HCT116 (cell line): ENCODE data around the gene IQCN.

Experiments used
- EGR1 ChIP-seq: IDR thresholded peaks from 2 replicates; pipeline ENCODE4 v1.6.1; 2012; ENCODE audit warnings: low read depth
- JUND ChIP-seq: IDR thresholded peaks from 2 replicates; pipeline ENCODE4 v1.6.1; 2012
- POLR2A ChIP-seq: IDR thresholded peaks from 2 replicates; pipeline ENCODE4 v1.7.0; 2011; ENCODE audit warnings: borderline replicate concordance; ENCODE audit not compliant: insufficient read depth, insufficient read length; ENCODE audit errors: extremely low read depth
- POLR2AphosphoS5 ChIP-seq: IDR thresholded peaks from 2 replicates; pipeline ENCODE4 v1.6.1; 2011; ENCODE audit warnings: mild to moderate bottlenecking, low read depth, low read length, moderate library complexity
- RAD21 ChIP-seq: IDR thresholded peaks from 2 replicates; pipeline ENCODE4 v1.6.1; 2012; ENCODE audit warnings: low read depth, mild to moderate bottlenecking
- TF ChIP-seq, protein P1 (sequence below), 3 experiments: fragments of 200-600 bp in 1 of 3; sonication (generic) in 1 of 3; IDR thresholded peaks in 2 of 3; conservative IDR thresholded peaks in 1 of 3; 2 replicates each; pipeline ENCODE4 v1.5.1; 2012 to 2017; ENCODE audit warnings: low read depth in 2 of 3, low read length in 2 of 3, antibody characterized with exemption in 1 of 3, borderline replicate concordance in 1 of 3, control low read depth in 1 of 3, mild to moderate bottlenecking in 1 of 3, mixed read lengths in 1 of 3, mixed run types in 1 of 3, moderate library complexity in 1 of 3; ENCODE audit not compliant: insufficient read depth in 1 of 3
- TF ChIP-seq, protein P2 (sequence below): IDR thresholded peaks from 2 replicates; pipeline ENCODE4 v1.6.1; 2012; ENCODE audit warnings: low read depth

DNA sequence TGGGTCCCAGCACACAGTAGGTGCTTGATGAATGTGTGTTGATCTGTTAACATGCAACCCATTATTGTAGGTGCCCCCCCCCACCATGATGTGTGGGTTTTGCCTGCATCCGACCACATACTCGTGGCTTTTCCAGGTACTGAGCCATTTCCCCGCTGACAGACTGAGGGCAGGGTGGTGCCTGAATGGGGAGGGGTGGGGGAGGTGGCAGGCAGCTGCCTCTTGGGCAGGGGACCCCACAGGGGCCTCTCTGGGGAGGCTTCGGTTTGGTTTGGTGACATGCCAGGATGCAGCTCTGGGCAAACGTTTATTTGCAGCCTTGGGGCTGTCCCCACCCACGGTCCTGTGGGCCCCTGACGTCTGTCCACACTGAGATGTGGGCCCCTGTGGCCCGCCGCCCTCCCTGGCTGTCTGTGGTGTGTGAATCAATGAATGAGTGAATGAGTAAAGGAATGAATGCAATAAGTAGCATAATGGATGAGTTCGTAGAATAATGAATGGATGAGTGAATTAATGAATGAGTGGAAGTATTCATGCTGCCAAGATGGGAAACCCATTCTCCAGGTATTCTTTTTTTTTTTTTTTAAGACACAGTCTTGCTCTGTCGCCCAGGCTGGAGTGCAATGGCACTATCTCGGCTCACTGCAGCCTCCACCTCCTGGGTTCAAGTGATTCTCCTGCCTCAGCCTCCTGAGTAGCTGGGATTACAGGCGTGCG is 16.2 kb upstream of the IQCN start:
- no peak for TF ChIP-seq RAD21
- TF ChIP-seq, protein P1, sequence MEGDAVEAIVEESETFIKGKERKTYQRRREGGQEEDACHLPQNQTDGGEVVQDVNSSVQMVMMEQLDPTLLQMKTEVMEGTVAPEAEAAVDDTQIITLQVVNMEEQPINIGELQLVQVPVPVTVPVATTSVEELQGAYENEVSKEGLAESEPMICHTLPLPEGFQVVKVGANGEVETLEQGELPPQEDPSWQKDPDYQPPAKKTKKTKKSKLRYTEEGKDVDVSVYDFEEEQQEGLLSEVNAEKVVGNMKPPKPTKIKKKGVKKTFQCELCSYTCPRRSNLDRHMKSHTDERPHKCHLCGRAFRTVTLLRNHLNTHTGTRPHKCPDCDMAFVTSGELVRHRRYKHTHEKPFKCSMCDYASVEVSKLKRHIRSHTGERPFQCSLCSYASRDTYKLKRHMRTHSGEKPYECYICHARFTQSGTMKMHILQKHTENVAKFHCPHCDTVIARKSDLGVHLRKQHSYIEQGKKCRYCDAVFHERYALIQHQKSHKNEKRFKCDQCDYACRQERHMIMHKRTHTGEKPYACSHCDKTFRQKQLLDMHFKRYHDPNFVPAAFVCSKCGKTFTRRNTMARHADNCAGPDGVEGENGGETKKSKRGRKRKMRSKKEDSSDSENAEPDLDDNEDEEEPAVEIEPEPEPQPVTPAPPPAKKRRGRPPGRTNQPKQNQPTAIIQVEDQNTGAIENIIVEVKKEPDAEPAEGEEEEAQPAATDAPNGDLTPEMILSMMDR (IDR thresholded peaks at IDR 0.05 in 2 of 3, conservative IDR thresholded peaks at IDR 0.05 in 1 of 3; ENCODE audit: borderline replicate concordance in 1 of 3, insufficient read depth in 1 of 3, low read depth in 2 of 3, low read length in 2 of 3), result no peak
- TF ChIP-seq EGR1, result no peak
- no peak for TF ChIP-seq POLR2AphosphoS5
- no peak for TF ChIP-seq JUND
- TF ChIP-seq, protein P2, sequence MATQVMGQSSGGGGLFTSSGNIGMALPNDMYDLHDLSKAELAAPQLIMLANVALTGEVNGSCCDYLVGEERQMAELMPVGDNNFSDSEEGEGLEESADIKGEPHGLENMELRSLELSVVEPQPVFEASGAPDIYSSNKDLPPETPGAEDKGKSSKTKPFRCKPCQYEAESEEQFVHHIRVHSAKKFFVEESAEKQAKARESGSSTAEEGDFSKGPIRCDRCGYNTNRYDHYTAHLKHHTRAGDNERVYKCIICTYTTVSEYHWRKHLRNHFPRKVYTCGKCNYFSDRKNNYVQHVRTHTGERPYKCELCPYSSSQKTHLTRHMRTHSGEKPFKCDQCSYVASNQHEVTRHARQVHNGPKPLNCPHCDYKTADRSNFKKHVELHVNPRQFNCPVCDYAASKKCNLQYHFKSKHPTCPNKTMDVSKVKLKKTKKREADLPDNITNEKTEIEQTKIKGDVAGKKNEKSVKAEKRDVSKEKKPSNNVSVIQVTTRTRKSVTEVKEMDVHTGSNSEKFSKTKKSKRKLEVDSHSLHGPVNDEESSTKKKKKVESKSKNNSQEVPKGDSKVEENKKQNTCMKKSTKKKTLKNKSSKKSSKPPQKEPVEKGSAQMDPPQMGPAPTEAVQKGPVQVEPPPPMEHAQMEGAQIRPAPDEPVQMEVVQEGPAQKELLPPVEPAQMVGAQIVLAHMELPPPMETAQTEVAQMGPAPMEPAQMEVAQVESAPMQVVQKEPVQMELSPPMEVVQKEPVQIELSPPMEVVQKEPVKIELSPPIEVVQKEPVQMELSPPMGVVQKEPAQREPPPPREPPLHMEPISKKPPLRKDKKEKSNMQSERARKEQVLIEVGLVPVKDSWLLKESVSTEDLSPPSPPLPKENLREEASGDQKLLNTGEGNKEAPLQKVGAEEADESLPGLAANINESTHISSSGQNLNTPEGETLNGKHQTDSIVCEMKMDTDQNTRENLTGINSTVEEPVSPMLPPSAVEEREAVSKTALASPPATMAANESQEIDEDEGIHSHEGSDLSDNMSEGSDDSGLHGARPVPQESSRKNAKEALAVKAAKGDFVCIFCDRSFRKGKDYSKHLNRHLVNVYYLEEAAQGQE, result no peak
- no peak for TF ChIP-seq POLR2A
